NCI-H510A treated with DMSO at 0.1 percent for 48 hours (cell line): Measurements from ENCODE around the gene CFAP53.
A peak's percentile ranks its signal among the peaks of the same experiment; 100 is the strongest.

ENCODE experiments used
- DNase-seq: peaks from one replicate; lab custom pipeline; 2025; lab: John Stamatoyannopoulos, UW

Gene CFAP53

GRCh38 chr18:50193796-50194630, 72.3 kb downstream of the CFAP53 start:
- DNase-seq = no peak

GRCh38 chr18:50192995-50193795, 73.1 kb downstream of the CFAP53 start:
- no peak for DNase-seq

- no peak for DNase-seq
Observed at GRCh38 chr18:50190926-50191325, 75.4 kb downstream of the CFAP53 start.

GRCh38 chr18:50190236-50190635, 76.1 kb downstream of the CFAP53 start:
- DNase-seq = no peak

GRCh38 chr18:50189160-50189559, 77.1 kb downstream of the CFAP53 start:
- no peak for DNase-seq

- DNase-seq = no peak
Observed at GRCh38 chr18:50188652-50189051, 77.6 kb downstream of the CFAP53 start.

- no peak for DNase-seq
Observed at GRCh38 chr18:50187659-50188058, 78.6 kb downstream of the CFAP53 start.

- no peak for DNase-seq
Observed at GRCh38 chr18:50186385-50186784, 79.9 kb downstream of the CFAP53 start.

- no peak for DNase-seq
Observed at GRCh38 chr18:50183556-50183955, 82.7 kb downstream of the CFAP53 start.

GRCh38 chr18:50182511-50182910, 83.8 kb downstream of the CFAP53 start:
- no peak for DNase-seq

GRCh38 chr18:50181590-50181989, 84.7 kb downstream of the CFAP53 start:
- DNase-seq = no peak

GRCh38 chr18:50179465-50179864, 86.8 kb downstream of the CFAP53 start:
- DNase-seq = no peak

GRCh38 chr18:50177294-50177992, 88.9 kb downstream of the CFAP53 start:
- DNase-seq = peak; percentile 13
